ENCODE results near the gene SSTR3. TPM values are rescaled to one million over a fixed set of nuclear protein-coding genes. Genes with fewer than 3 reads are reported as not detected.

The SSTR3 gene
- total and polyA plus RNA-seq, 9 of the 15 experiments (the other 6 are each of a cell fraction or from before 2014, with no cell fraction given), result 0.03 TPM; not detected in 8

GRCh38 chr22:37226514-37226913, 14.2 kb upstream of the SSTR3 start:
- Histone ChIP-seq H3K4me3 (no peak overlapping the region), H3K79me2 (ENCODE audit: control insufficient read depth, insufficient read depth, low read length) (peaks cover 12% of the 10 kb centered on the region), H3K4me1 (replicated peaks in 1 of 2; ENCODE audit: control insufficient read depth in 2 of 2, insufficient read depth in 2 of 2, low read length in 2 of 2) (peaks cover 19 to 34% of the 10 kb centered on the region in 2 experiments), H3K27me3 (ENCODE audit: control insufficient read depth in 2 of 2, insufficient read depth in 2 of 2, low read length in 2 of 2) (no peaks in the 10 kb centered on the region), H3K4me2 (ENCODE audit: insufficient read depth, low read length) (no peak overlapping the region), H3K9me1 (ENCODE audit: control insufficient read depth, insufficient read depth, low read length) (no peaks in the 10 kb centered on the region), H3K9ac (ENCODE audit: insufficient read depth in 1 of 2, low read depth in 2 of 2, low read length in 2 of 2) (no peak overlapping the region), H3K36me3 (ENCODE audit: control insufficient read depth, insufficient read depth, low read length) (peaks cover 63% of the 10 kb centered on the region; the same call in 2 of the 3 replicates), H3K27ac (ENCODE audit: extremely low read depth, low read depth, low read length) (no peak overlapping the region), H4K20me1 (replicated peaks; ENCODE audit: control insufficient read depth, insufficient read depth, low read length) (no peaks in the 10 kb centered on the region), H2AFZ (ENCODE audit: low read depth, low read length) (no peak overlapping the region), H3K9me3 (replicated peaks; ENCODE audit: control insufficient read depth, insufficient read depth, low read depth, low read length) (no peaks in the 10 kb centered on the region)
- ATAC-seq (no peak), DNase-seq (ENCODE audit: extremely low read depth in 1 of 4, low spot score in 3 of 4) (no peak), FAIRE-seq (no peak)
- CTCF ChIA-PET (ENCODE audit: low intra/inter-chr PET ratio), result no interaction called here
- in situ Hi-C loops (cut with MboI), result no loop called here
- intact Hi-C loops (cut with micrococcal nuclease), result no loop called here
- 100% methylated on average over 1 of the region's 14 CpGs for WGBS (ENCODE audit: insufficient coverage, low coverage, missing lambda C conversion rate)
- BruUV-seq (replicated peaks), result no TSS peak
- POLR2A ChIA-PET, result interaction anchor here (1.6 kb wide), 1 partner anchor 16 kb away, joined by 4 read pairs; no protein-coding TSS in a partner anchor
- TF ChIP-seq ZNF277 (CRISPR knock-in tag; IDR thresholded peaks at IDR 0.05; ENCODE audit: borderline replicate concordance), result no peak
- TF ChIP-seq NFIC (IDR thresholded peaks at IDR 0.05), result no peak
- TF ChIP-seq NCOA4 (IDR thresholded peaks at IDR 0.05; ENCODE audit: partially characterized antibody), result no peak
- TF ChIP-seq HNRNPLL (IDR thresholded peaks at IDR 0.05; ENCODE audit: low read depth, low read length, poor library complexity, severe bottlenecking), result no peak
- TF ChIP-seq ZNF224 (CRISPR knock-in tag; IDR thresholded peaks at IDR 0.05), result no peak
- TF ChIP-seq E2F8 (IDR thresholded peaks at IDR 0.05; ENCODE audit: low read depth, partially characterized antibody), result no peak
- TF ChIP-seq SREBF2 (CRISPR knock-in tag; IDR thresholded peaks at IDR 0.05), result no peak
- no peak for TF ChIP-seq RREB1 (CRISPR knock-in tag; IDR thresholded peaks at IDR 0.05)
- no peak for TF ChIP-seq SP2 (IDR thresholded peaks at IDR 0.05; ENCODE audit: extremely low read depth, low read depth, low read length, poor library complexity, severe bottlenecking)
- no peak for TF ChIP-seq NR1H2 (CRISPR knock-in tag; IDR thresholded peaks at IDR 0.05)
- TF ChIP-seq WHSC1 (IDR thresholded peaks at IDR 0.05; ENCODE audit: low read length), result no peak
- no peak for TF ChIP-seq BRD9 (IDR thresholded peaks at IDR 0.05; ENCODE audit: low read depth, partially characterized antibody)
- TF ChIP-seq NELFE (IDR thresholded peaks at IDR 0.05; ENCODE audit: insufficient read depth, insufficient read length), result no peak
- TF ChIP-seq GTF2A2 (tag; IDR thresholded peaks at IDR 0.05), result no peak

All from K562 (cell line).